ENCODE data around the gene NPB. TPM values are rescaled to one million over a fixed set of nuclear protein-coding genes. Genes with fewer than 3 reads are reported as not detected.

Gene NPB
- total RNA-seq, 1 donor from 2014 or later = 1.9 TPM

DNA sequence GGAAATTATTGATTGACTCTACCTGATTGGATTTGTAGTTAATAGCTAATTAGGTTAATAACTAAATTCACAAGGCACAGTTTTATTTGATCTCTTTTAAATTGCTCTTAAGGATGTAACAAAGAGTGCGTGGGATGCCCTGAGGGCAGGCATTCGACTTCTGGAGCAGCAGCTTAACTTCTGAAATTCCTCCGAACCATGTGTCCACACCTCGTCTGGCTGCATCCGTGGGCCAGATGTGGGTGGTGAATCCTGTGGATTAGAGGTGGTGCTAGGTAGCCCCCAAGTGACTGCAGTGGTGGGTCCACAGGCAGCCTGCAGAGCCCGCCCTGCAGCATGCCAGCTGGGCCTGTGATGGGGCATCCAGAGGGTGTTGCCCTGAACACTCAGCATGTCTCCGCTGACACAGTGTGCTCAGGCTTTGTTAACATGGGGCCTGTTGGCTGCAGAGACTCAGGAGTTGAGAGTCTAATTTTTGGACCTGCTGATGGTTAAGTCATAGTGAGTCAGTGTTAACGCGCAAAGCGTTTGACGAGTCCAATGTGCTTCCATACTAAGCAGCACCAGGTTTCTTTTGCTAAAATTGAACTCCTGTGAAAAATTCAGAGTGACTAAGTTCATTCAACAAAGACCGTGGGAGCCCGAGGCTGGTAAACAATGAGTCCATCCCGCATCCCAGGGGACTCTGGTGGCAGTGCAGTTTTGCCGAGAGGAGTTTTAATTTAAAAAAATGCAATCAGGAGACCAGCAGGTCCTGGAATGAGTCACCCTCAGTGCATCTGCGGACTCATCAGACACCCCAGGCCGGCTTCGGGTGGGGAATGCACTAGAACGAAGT lies 3.8 kb upstream of the NPB start:
- no peak for DNase-seq (ENCODE audit: extremely low read depth, low read depth, low spot score)

DNA sequence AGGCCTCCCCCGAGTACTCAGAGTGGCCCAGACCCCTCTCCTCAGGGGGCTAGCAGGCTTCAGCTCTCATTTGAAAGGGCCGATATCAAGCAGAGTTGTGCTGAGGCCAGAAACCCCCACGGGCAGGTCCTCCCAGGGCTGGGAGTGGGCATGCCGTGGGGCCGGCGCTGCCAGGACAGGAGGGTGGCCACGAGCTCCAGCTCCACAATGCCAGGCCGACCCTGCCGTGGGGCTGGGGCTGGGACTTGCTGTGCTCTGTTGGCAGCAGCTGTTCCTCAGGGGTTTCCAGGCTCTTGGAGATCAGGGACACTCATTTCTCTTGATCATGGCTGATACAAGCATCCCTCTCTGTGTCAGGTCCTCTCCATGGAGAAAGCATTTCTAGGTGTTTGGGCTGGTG lies 3.2 kb upstream of the NPB start:
- DNase-seq (ENCODE audit: extremely low read depth, low read depth, low spot score) = no peak

DNA sequence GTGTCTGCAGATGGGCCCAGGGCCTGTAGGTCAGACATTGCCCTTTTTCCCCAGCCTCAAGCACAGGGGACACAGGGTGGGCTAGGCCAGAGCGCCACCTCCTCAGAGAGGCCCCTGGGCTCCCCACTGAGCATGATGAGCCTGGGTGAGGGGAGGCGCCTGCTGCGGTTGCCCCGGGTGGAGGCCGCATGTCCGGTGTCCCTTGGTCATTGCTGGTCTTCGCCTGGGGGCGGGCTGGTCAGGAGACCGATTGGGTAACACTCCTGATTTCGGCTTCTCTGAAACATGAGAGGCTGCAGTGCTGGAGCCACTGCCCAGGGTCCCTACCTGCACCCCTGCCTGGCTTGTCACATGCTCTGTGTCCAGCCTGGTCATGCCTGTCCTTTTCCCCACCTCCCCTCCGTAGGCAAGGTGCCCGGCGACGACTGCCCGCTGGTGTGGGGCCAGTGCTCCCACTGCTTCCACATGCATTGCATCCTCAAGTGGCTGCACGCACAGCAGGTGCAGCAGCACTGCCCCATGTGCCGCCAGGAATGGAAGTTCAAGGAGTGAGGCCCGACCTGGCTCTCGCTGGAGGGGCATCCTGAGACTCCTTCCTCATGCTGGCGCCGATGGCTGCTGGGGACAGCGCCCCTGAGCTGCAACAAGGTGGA lies 2.4 kb upstream of the NPB start:
- DNase-seq (ENCODE audit: extremely low read depth, low read depth, low spot score) = no peak

DNA sequence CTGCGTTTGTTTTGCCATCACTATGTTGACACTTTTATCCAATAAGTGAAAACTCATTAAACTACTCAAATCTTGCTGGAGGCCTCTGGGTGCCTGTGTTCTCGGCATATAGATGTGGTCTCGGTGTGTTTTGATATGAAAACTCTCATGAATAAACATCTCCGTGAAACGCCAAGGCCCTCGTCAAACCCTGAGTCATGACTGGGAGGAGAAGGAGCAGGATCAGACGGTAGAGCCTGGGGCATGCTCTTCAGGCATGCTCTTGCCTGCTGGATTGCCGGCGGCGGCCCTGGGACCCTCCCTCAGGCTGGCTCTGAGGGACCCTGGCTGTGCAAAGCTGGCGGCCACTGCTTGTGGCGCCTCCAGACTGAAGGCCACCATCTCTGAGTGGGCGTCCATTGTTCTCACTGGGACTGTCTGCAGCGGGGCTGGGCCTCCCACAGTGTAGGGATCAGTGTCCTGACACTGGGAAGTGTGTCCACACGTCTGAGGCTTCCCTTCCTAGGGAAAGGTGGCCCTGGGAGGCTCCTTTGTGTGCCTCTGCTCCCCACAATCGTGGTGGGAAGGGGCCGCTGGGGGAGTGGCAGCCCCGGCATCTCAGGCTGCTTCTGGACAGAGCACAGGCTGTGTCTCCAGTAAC lies 1.7 kb upstream of the NPB start:
- DNase-seq (ENCODE audit: extremely low read depth, low read depth, low spot score) = no peak

DNA sequence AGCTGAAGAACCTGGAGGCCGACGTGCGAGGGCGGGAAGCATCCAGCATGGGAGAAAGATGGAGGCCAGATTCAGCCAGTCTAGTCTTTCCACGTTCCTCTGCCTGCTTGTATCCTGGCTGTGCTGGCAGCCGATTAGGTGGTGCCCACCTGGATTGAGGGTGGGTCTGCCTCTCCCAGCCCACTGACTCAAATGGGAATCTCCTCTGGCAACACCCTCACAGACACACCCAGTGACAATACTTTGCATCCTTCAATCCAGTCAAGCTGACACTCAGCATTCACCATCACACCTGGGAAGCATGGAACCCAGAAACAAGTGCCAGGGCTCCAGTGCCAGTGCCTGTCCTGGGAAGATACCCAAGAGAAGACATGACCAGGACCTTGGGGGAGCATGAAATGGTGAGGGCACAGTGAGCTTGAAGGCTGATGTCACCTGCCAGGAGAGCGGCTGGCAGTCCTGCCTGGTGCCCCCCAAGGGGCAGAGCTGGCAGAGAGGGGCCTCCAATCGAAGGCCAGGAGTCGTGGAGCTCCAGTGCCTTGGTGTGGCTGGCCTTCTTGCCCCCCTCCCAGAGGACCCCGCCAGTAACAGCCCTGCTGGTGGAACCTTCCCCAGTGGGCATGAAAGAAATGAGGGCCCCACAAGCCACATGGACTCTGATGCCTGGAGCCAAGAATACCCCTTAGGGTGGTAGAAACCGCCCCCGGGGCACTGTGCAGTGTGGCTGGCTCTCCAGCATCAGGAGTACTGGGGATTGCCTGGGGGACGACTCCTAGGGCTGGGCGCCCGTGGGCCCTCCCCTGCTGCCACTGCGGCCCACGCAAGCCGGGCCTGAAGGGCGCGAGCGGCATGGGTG lies 643 bp upstream of the NPB start:
- DNase-seq (ENCODE audit: extremely low read depth, low read depth, low spot score) = no peak

DNA sequence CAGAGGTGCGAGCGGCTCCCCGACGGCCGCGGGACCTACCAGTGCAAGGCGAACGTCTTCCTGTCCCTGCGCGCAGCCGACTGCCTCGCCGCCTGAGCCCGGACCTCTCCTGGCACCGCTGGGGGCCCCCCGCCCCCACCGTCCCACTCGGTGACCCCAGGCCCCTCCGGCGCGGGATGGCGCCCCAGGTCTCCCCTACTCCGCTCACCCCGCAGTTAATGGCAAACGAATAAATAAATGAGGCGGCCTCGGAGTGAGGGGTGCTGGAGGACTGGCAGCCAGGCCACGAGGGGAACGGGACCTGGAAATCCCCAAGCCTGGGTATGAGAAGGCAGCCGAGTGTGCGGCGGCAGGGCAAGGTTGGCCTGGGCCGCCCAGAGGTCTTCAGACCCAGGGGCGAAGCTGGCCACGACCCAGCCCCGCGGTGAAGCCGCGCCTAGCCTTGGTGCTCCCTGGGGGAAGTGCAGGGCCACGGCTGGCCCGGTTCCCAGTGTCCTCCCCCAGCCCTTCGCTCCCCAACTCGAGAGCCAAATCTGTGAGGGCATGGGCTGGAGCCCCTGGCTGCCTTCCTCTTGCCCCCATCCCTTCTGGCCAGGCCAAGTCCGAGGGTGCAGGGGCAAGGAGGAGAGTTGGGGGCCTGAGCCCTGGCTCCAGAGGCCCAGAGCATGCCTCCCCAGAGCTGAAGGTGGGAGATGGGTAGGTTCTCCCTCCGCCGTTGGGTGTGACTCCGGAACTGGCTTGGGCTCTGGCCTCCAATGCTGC lies 796 bp downstream of the NPB start:
- DNase-seq (ENCODE audit: extremely low read depth, low read depth, low spot score) = no peak

DNA sequence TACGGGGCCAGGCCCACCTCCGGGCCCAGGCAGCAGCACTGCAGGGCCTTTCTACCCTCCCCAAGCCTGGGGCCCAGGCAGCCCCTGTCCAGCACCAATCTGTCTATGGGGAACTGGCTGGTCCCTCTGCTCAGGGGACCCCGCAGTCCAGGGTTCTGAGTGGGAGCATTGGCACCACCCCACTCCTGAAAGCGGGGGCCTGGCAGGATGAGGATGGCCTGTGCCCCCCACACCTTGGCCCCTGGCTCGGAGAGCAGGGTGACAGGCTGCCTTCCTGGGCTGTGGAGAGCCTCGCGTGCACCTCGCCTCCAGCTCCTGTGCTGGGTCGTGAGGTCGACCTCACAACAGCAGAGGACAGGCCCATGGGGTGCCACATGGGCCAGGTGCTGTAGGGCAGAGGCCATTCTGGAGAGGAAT lies 1.4 kb downstream of the NPB start:
- DNase-seq (ENCODE audit: extremely low read depth, low read depth, low spot score) = no peak

DNA sequence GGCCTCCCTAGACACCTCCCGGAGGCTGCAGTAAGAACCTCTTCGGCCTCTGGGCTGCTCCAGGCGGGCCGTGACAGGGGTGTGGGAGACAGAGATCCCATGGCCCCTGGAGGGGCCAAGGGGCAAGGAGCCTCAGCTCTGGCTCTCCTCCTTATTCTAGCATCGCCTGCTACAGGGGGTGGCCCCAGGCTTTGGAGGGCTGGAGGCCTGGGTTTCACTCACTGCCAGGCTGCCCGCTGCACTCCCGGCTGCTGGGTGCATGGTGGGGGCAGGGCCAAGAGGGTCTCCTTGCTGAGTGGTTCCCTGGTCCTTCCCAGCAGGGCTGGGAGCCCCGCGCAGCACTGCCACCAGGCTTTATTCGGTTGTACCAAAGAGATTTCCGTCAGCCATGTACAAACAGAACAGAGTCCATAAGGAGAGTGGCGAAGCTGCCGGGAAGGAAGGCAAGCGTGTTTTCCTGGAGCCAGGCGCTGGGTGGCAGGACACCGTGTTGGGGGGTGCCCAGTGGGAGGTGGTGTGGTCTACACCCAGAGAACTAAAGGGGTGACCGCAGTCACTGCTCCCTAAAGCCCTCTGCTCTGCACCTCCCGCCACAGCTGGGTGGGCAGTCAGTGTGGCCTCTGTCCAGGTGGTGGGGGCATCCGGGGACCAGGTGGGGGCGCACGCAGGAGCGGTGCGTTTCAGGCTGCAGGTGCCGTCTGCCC lies 2.0 kb downstream of the NPB start:
- DNase-seq (ENCODE audit: extremely low read depth, low read depth, low spot score) = no peak

DNA sequence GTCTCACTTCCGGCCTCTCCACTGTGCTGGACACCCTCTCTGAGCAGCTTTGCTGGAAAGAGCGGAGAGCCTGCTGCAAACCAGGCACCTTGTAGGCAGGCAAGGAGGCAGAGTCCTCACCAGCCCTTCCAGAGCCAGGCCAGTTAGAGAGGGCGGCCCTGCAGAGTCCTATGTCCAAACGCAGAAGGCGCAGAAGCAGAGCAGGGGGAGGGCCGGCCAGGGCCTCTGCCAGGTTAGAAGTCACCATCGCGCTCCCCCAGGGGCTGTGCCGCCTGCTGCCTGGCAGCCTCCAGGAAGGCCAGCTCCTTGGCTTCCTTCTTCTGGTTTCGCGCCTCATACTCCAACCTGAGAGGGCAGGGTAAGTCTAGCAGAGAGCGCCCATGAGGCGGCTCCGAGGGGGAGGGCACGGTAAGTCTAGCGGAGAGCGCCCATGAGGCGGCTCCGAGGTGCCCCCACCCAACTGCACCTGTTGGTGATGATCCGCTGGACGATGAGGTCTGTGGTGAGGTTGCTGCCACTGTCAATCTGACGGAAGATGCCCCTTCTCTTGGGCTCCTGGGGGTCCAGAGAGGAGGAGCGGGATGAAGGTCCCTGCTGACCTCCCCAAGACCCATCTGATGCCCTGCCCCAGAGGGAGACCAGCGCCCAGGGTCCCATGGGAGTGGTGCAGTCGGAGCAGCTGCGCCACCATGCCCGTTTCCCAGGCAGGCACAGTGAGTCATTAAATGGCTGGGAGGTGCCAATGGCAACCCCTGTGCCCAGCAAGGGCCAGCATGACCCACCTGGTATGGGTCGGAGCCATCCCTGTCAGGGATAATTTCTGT lies 2.8 kb downstream of the NPB start:
- DNase-seq (ENCODE audit: extremely low read depth, low read depth, low spot score) = no peak

DNA sequence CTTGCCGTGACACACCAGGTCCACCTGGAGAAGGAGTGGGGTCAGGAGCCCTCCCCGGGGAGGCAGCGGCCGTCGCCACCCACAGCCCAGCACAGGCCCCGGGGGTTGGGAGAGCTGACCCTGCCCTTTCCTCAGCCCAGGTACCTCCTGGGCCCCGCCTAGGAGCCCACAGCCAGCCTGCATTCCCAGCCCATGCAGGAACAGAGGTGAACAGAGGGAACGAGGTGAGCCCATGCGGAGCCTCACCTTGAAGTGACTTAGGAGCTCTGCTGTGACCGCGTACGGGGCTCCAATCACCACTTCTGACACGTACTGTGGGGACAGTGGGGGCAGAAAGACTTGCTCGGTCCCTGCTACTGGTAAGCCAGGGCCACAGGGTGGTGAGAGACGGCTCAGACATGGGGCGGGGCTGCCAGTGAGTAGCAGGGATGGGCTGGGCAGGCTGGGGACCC lies 3.4 kb downstream of the NPB start:
- DNase-seq (ENCODE audit: extremely low read depth, low read depth, low spot score) = no peak

DNA sequence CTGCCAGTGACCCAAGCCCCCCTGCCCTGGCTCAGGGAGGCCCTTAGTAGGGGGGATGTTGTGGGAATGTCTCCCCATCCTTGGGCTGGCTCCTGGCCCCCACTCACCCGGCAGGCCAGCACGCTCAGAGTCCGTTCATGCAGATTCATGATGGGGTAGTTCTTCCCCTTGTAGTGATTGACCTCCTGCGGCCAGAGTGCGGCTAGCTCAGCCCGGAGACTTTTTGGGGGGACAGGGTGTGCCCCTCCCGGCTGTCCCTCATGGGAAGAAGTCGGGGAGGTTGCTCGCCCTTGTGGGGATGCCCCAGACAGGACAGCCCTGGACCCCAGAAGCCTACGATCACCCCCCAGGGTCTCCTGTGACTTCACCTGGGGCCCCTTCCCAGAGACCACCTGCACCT lies 4.0 kb downstream of the NPB start:
- DNase-seq (ENCODE audit: extremely low read depth, low read depth, low spot score) = no peak

DNA sequence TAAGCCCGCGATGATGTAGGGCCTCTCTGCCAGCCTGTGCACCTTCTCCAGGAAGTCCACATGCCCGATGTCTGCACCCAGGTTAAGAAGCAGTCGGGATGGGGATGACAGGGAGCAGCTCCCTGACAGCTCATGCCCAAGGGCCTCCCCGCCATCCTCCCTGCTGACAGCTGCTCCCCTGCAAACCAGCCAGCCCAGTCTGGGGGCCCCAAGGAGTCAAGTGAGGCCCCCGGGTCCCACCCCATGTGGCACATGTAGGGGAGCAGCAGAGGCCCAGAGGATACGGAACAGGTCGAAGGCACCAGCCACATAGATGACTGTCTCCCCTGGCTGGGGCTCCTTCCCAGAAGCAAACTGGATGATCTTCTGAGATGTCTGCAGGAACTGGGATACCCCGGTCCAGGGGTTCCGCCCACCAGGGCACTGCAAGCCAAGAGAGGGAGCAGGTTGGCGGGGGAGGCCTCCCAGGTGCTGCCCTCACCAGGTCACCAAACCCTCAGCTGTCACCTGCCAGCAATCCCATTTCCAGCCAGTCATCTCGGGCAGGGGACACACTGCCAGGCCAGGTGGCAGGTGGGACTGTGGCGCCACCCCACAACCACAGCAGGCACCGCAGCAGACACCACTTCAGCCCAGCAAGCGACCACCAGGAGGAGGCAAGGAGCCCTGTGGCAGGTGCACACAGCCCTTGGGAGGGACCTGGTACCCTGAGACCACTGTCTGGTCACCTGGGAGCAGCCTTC lies 4.6 kb downstream of the NPB start:
- no peak for DNase-seq (ENCODE audit: extremely low read depth, low read depth, low spot score)

DNA sequence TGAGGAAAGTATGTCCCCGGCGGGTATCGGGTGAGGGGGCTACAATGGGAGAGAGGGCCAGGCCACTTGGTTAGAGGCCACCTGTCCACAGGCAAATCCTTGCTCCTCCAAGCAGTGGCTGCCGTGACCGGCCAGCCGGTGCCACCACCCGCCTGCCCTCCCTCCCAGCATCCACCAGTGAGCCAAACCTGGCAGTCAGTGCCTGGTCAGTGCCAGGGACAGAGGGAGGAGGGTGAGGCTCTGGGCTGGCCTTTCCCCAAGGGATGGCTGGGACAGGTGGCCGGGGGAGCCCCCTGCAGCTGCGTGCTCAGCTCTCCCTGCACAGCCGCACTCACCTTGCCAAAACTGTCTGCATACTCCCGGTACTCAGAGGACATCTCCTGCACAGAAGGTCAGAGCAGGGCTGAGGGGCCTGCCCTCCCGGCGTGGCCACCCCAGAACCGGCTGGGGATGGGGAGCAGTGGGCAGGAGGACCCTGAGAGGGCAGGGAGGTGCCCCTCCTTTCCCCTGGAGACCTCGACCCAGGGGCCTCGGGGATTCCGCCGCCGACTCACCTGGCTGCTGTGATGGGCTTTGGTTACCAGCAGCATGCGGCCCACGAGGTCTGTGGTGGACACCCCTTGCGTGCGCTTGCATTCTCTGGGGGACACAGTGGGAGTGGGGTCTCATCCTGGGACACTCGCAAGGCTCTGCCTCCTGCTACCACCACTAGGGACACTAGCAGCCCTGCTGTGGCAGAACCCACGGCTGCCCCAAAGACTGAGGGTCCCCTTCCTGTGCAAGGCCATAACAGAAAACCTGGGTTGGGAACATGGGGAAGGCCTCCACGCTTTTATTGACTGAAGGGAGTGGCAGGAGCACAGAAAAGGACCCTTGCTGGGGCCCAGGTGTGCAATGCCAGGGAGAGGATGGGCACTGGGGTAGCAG lies 5.4 kb downstream of the NPB start:
- no peak for DNase-seq (ENCODE audit: extremely low read depth, low read depth, low spot score)

DNA sequence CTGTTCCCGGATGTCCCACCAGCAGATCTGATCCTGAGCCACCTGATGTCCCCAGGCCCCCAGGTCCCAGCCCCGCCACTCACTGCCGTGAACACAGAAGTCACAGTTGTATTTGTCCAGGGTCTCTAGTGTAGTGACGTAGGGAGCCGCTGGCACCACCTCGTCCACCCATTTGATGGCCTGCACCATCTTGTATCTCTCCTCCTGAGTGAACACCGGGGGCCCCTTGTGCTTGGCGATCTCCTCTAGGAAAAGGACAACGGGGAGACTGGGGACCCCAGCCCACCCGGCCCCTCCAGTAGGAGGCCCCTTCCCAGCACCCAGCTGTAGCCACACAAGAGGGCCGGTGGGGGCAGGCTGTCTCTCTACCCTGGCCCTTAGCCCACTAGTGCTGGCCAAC lies 6.8 kb downstream of the NPB start:
- DNase-seq (ENCODE audit: extremely low read depth, low read depth, low spot score) = no peak

DNA sequence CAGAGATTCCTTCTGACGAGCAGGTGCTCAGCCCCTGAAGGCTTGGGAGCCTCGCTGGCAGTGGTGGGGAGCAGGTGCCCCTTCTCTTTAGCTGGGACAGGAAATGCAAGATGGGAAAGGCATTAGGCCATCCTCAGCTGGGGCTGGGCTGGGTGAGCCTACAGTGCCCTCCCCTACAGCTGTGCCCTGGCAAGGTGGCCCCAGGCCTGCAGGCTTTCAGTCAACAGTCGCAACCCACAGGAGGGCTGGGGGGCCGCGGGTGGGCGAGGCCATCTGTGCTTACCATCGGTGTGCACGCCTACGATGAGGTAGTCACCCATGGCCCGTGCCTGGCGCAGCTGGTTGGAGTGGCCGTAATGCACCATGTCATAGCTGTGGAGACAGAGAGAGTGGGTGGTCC lies 7.2 kb downstream of the NPB start:
- no peak for DNase-seq (ENCODE audit: extremely low read depth, low read depth, low spot score)

DNA sequence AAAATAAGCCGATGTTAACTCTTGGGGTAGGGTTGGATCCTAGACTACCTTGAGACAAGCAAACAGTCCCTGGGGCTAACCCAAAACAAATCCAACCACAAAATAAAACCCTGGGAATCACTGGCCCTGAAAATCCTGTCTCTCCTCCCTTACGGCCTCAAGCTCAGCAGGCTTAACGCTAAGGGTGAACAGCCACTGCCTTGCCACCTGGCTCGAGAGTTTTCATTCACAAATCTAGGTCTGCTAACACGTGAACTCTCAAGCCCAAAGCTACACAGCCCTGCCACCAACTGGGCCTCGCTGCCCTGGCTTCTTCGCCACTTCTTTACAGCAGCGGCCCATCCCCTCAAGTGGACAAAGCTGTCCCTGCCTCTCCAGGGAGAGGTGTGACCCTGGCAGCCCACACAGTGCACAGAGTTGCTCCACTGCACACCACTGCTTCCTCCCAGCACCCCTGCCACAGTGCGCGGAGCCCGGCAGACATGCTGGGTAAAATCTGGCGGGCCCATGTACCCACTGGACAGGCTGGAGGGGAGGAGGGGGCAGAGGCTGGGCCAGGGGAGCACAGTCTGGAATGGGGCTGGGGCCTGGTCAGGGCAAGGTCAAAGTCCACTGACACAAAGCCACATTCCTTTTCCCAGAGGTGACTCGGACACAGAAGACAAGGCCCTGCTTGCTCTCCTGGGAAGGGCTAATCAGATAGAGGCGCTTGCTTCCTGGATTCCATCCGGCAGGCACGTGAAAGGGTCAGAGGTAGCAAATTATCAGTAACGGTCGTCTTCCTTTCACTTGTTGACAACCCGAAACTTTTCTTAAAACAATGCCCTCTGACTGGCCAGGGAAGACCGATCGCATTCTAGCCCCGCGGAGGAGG lies 8.2 kb downstream of the NPB start:
- no peak for DNase-seq (ENCODE audit: extremely low read depth, low read depth, low spot score)
